GM12801 (cell line): ENCODE measurements around the gene SPON1.

Experiments used
- CTCF ChIP-seq: IDR thresholded peaks from one replicate; pipeline ENCODE4 v1.5.1; 2011; ENCODE audit warnings: control low read depth; ENCODE audit not compliant: insufficient read length; ENCODE audit errors: extremely low read depth

The SPON1 gene

GRCh38 chr11:14202251-14203196, 240.0 kb downstream of the SPON1 start:
- no peak for TF ChIP-seq CTCF

- TF ChIP-seq CTCF = no peak
These were observed 240.8 kb downstream of the SPON1 start for GRCh38 chr11:14203321-14203720.

- TF ChIP-seq CTCF = no peak
These were observed 250.5 kb downstream of the SPON1 start for GRCh38 chr11:14212986-14213385.

GRCh38 chr11:14218728-14219127, 256.2 kb downstream of the SPON1 start:
- no peak for TF ChIP-seq CTCF

- no peak for TF ChIP-seq CTCF
These were observed 261.2 kb downstream of the SPON1 start for GRCh38 chr11:14223636-14224288.

GRCh38 chr11:14224395-14224794, 261.9 kb downstream of the SPON1 start:
- TF ChIP-seq CTCF = no peak

- TF ChIP-seq CTCF = no peak
These were observed 263.1 kb downstream of the SPON1 start for GRCh38 chr11:14225666-14226065.
